ENCODE measurements around the gene RWDD4. TPM values are rescaled to one million over a fixed set of nuclear protein-coding genes. Genes with fewer than 3 reads are reported as not detected.

RWDD4 gene
- total RNA-seq, 1 donor = 19.9 TPM

- no peak for TF ChIP-seq CTCF (IDR thresholded peaks at IDR 0.05; ENCODE audit: extremely low read depth, low read depth, low read length)
- DNase-seq (ENCODE audit: insufficient read length, low spot score, missing footprints) = peak; percentile 35
- Histone ChIP-seq H3K4me1 (ENCODE audit: insufficient read depth, low read length) (no peaks in the 10 kb centered on the region), H3K79me2 (ENCODE audit: insufficient read depth, low read length) (peaks cover 3% of the 10 kb centered on the region), H4K20me1 (ENCODE audit: insufficient read depth, low read length) (no peaks in the 10 kb centered on the region), H3K27ac (ENCODE audit: low read depth, low read length) (no peak overlapping the region), H3K4me2 (ENCODE audit: insufficient read depth, low read length) (no peak overlapping the region), H3K9me3 (ENCODE audit: low read depth, low read length) (no peaks in the 10 kb centered on the region), H3K27me3 (ENCODE audit: insufficient read depth, low read length) (no peaks in the 10 kb centered on the region), H3K4me3 (ENCODE audit: insufficient read depth, low read length) (no peak overlapping the region), H2AFZ (ENCODE audit: low read length) (no peak overlapping the region), H3K36me3 (ENCODE audit: insufficient read depth, low read length) (peaks cover 57% of the 10 kb centered on the region)
These were observed 11.3 kb upstream of the RWDD4 start for GRCh38 chr4:183670251-183670650.

GRCh38 chr4:183666088-183666487 lies 7.1 kb upstream of the RWDD4 start:
- Histone ChIP-seq H3K9me3 (ENCODE audit: low read depth, low read length) (no peaks in the 10 kb centered on the region), H3K36me3 (ENCODE audit: insufficient read depth, low read length) (peaks cover 57% of the 10 kb centered on the region), H3K4me3 (ENCODE audit: insufficient read depth, low read length) (no peak overlapping the region), H3K27me3 (ENCODE audit: insufficient read depth, low read length) (no peaks in the 10 kb centered on the region), H3K4me2 (ENCODE audit: insufficient read depth, low read length) (no peak overlapping the region), H3K79me2 (ENCODE audit: insufficient read depth, low read length) (peaks cover 33% of the 10 kb centered on the region), H3K27ac (ENCODE audit: low read depth, low read length) (no peak overlapping the region), H3K4me1 (ENCODE audit: insufficient read depth, low read length) (no peaks in the 10 kb centered on the region), H2AFZ (ENCODE audit: low read length) (no peak overlapping the region), H4K20me1 (ENCODE audit: insufficient read depth, low read length) (peaks cover 12% of the 10 kb centered on the region)
- peak; percentile 21 for DNase-seq (ENCODE audit: insufficient read length, low spot score, missing footprints)
- TF ChIP-seq CTCF (IDR thresholded peaks at IDR 0.05; ENCODE audit: extremely low read depth, low read depth, low read length) = no peak

GRCh38 chr4:183659872-183660242 lies 872 bp upstream of the RWDD4 start:
- peak overlapping the region; percentile 85 for H3K27ac ChIP-seq (ENCODE audit: low read depth, low read length)
- no peak for TF ChIP-seq CTCF (IDR thresholded peaks at IDR 0.05; ENCODE audit: extremely low read depth, low read depth, low read length)
- H3K79me2 ChIP-seq (ENCODE audit: insufficient read depth, low read length) = peaks cover 80% of the 10 kb centered on the region
- peak overlapping the region; percentile 100 for H3K4me2 ChIP-seq (ENCODE audit: insufficient read depth, low read length)
- H3K9me3 ChIP-seq (ENCODE audit: low read depth, low read length) = no peaks in the 10 kb centered on the region
- H3K36me3 ChIP-seq (ENCODE audit: insufficient read depth, low read length) = peaks cover 10% of the 10 kb centered on the region
- H3K4me3 ChIP-seq (ENCODE audit: insufficient read depth, low read length) = peak overlapping the region; percentile 87
- H2AFZ ChIP-seq (ENCODE audit: low read length) = peak overlapping the region; percentile 90
- H3K4me1 ChIP-seq (ENCODE audit: insufficient read depth, low read length) = peaks cover 14% of the 10 kb centered on the region
- H3K27me3 ChIP-seq (ENCODE audit: insufficient read depth, low read length) = no peaks in the 10 kb centered on the region
- peak; percentile 66 for DNase-seq (ENCODE audit: insufficient read length, low spot score, missing footprints)
- peaks cover 18% of the 10 kb centered on the region for H4K20me1 ChIP-seq (ENCODE audit: insufficient read depth, low read length)

GRCh38 chr4:183658362-183659028 lies 490 bp downstream of the RWDD4 start:
- Histone ChIP-seq H3K4me2 (ENCODE audit: insufficient read depth, low read length) (peak overlapping the region; percentile 95), H3K79me2 (ENCODE audit: insufficient read depth, low read length) (peaks cover 71% of the 10 kb centered on the region), H4K20me1 (ENCODE audit: insufficient read depth, low read length) (peaks cover 12% of the 10 kb centered on the region), H3K4me1 (ENCODE audit: insufficient read depth, low read length) (peaks cover 14% of the 10 kb centered on the region), H3K27me3 (ENCODE audit: insufficient read depth, low read length) (no peaks in the 10 kb centered on the region), H2AFZ (ENCODE audit: low read length) (peak overlapping the region; percentile 56), H3K4me3 (ENCODE audit: insufficient read depth, low read length) (peak overlapping the region; percentile 87), H3K27ac (ENCODE audit: low read depth, low read length) (peak overlapping the region; percentile 85), H3K36me3 (ENCODE audit: insufficient read depth, low read length) (peaks cover 14% of the 10 kb centered on the region), H3K9me3 (ENCODE audit: low read depth, low read length) (no peaks in the 10 kb centered on the region)
- TF ChIP-seq CTCF (IDR thresholded peaks at IDR 0.05; ENCODE audit: extremely low read depth, low read depth, low read length) = no peak
- DNase-seq (ENCODE audit: insufficient read length, low spot score, missing footprints) = peak; percentile 83

Measured in osteoblast (primary cell).